Endothelial cell of umbilical vein (primary cell): ENCODE data around the gene TXNL4A. TPM values are rescaled to one million over a fixed set of nuclear protein-coding genes. Genes with fewer than 3 reads are reported as not detected.
"Not testable (repeated sequence)": the region's sequence is repeated elsewhere in the genome, so short reads cannot be mapped to it uniquely, and the experiment has no call there.

Experiments
- BruUV-seq: library from RNA; stranded (reverse); fragments of 400-500 nt; replicated peaks from 2 replicates; lab custom pipeline; 2021; lab: Mats Ljungman, UMichigan
- CTCF ChIA-PET: fragments of 300-600, 350-600 bp; sonication (Branson Sonifier 250); formaldehyde crosslinking; loops from one replicate; lab custom pipeline; 2021; ENCODE audit warnings: antibody characterized with exemption, inconsistent platforms; lab: Charles Lee
- POLR2A ChIA-PET: fragments of 300-600, 350-600 bp; sonication (Branson Sonifier 250); formaldehyde crosslinking; loops from one replicate; lab custom pipeline; 2021; ENCODE audit warnings: antibody characterized with exemption, inconsistent platforms; lab: Charles Lee
- DNase-seq: peaks from one replicate; pipeline ENCODE4 v3.0.0-alpha.2; 2011; ENCODE audit warnings: low read depth, low spot score
- FAIRE-seq: peaks from 2 replicates; lab custom pipeline; 2011; peaks lifted over from hg19 to GRCh38; lab: Jason Lieb, UNC
- H2AFZ ChIP-seq: 2 replicates; pipeline ENCODE4 v1.6.0; 2012; ENCODE audit warnings: low read depth, low read length, control low read depth, inconsistent platforms
- H3K27ac ChIP-seq: 2 replicates; pipeline ENCODE4 v1.5.1; 2011; ENCODE audit warnings: low read depth, mild to moderate bottlenecking, control low read depth, low read length, moderate library complexity; ENCODE audit not compliant: insufficient read depth
- H3K27me3 ChIP-seq, 2 experiments: 2 replicates each; pipeline versions ENCODE4 v1.6.0 to v1.6.1; 2011; ENCODE audit warnings: low read length in 2 of 2, mixed read lengths in 1 of 2; ENCODE audit not compliant: control insufficient read depth in 2 of 2, insufficient read depth in 2 of 2
- H3K36me3 ChIP-seq, 2 experiments: 2 replicates in 1 of 2; 3 replicates in 1 of 2; pipeline ENCODE4 v1.5.1; 2011; ENCODE audit warnings: low read length in 2 of 2, mild to moderate bottlenecking in 1 of 2, moderate library complexity in 1 of 2; ENCODE audit not compliant: control insufficient read depth in 2 of 2, insufficient read depth in 2 of 2; ENCODE audit errors: extremely low read depth in 1 of 2
- H3K4me1 ChIP-seq: 3 replicates; pipeline ENCODE4 v1.5.1; 2011; ENCODE audit warnings: mild to moderate bottlenecking, low read length; ENCODE audit not compliant: control insufficient read depth, insufficient read depth; ENCODE audit errors: extremely low read depth
- H3K4me2 ChIP-seq: 2 replicates; pipeline ENCODE4 v1.6.1; 2011; ENCODE audit warnings: low read length, control low read depth, mixed read lengths; ENCODE audit not compliant: insufficient read depth
- H3K4me3 ChIP-seq, 3 experiments: fragments of 200-600 bp in 1 of 3; sonication (generic), shearing (Covaris generic) in 1 of 3; replicated peaks in 1 of 3; 2 replicates each; pipeline ENCODE4 v1.5.1; 2011 to 2016; ENCODE audit warnings: control low read depth in 3 of 3, low read length in 3 of 3, mild to moderate bottlenecking in 2 of 3, inconsistent platforms in 1 of 3, low read depth in 1 of 3, moderate library complexity in 1 of 3; ENCODE audit not compliant: insufficient read depth in 1 of 3
- H3K79me2 ChIP-seq: 2 replicates; pipeline ENCODE4 v1.6.0; 2012; ENCODE audit warnings: low read length, inconsistent platforms; ENCODE audit not compliant: control insufficient read depth, insufficient read depth
- H3K9ac ChIP-seq: replicated peaks from 2 replicates; pipeline ENCODE3; 2011; ENCODE audit warnings: low read length, control low read depth; ENCODE audit not compliant: insufficient read depth; ENCODE audit errors: extremely low read depth
- H3K9me1 ChIP-seq: replicated peaks from 3 replicates; pipeline ENCODE4 v1.6.0; 2011; ENCODE audit warnings: mild to moderate bottlenecking, low read length; ENCODE audit not compliant: control insufficient read depth, insufficient read depth; ENCODE audit errors: extremely low read depth
- H3K9me3 ChIP-seq: replicated peaks from 2 replicates; pipeline ENCODE4 v1.5.1; 2012; ENCODE audit warnings: low read length, inconsistent platforms; ENCODE audit not compliant: control insufficient read depth, insufficient read depth
- H4K20me1 ChIP-seq: replicated peaks from 2 replicates; pipeline ENCODE3; 2011; ENCODE audit warnings: mild to moderate bottlenecking, low read length; ENCODE audit not compliant: control insufficient read depth, insufficient read depth; ENCODE audit errors: extremely low read depth
- CTCF ChIP-seq, 2 donors: IDR thresholded peaks; 1 replicate in 1 of 2; 2 replicates in 1 of 2; pipeline ENCODE4 v1.5.1; 2011; ENCODE audit warnings: low read length in 2 of 2, mild to moderate bottlenecking in 2 of 2, moderate library complexity in 2 of 2, control low read depth in 1 of 2, inconsistent platforms in 1 of 2, low read depth in 1 of 2; ENCODE audit not compliant: insufficient read depth in 1 of 2; ENCODE audit errors: extremely low read depth in 1 of 2
- EZH2 ChIP-seq: IDR thresholded peaks from 2 replicates; pipeline ENCODE4 v1.6.1; 2012; ENCODE audit warnings: borderline replicate concordance, low read depth, mild to moderate bottlenecking, moderate library complexity, low read length, inconsistent platforms; ENCODE audit not compliant: severe bottlenecking
- FOS ChIP-seq: IDR thresholded peaks from 2 replicates; pipeline ENCODE4 v1.6.1; 2011; ENCODE audit warnings: mild to moderate bottlenecking, low read length, moderate library complexity, borderline replicate concordance; ENCODE audit not compliant: insufficient read depth
- GATA2 ChIP-seq: IDR thresholded peaks from 2 replicates; pipeline ENCODE4 v1.7.0; 2011; ENCODE audit warnings: low read depth, mild to moderate bottlenecking, moderate library complexity, mixed read lengths, low read length; ENCODE audit not compliant: insufficient read length, insufficient read depth
- JUN ChIP-seq: IDR thresholded peaks from 2 replicates; pipeline ENCODE4 v1.6.1; 2011; ENCODE audit warnings: borderline replicate concordance, low read depth; ENCODE audit not compliant: insufficient read length, insufficient read depth
- MYC ChIP-seq: IDR thresholded peaks from one replicate; pipeline ENCODE4 v1.6.1; 2011; ENCODE audit warnings: mild to moderate bottlenecking, low read depth, low read length
- POLR2A ChIP-seq: IDR thresholded peaks from 2 replicates; pipeline ENCODE4 v1.6.1; 2012; ENCODE audit warnings: low read depth, mild to moderate bottlenecking, control low read depth, low read length
- POLR2AphosphoS5 ChIP-seq: IDR thresholded peaks from 2 replicates; pipeline ENCODE4 v1.6.1; 2012; ENCODE audit warnings: low read depth, mild to moderate bottlenecking, control low read depth, low read length, moderate library complexity; ENCODE audit not compliant: insufficient read depth
- dilution Hi-C: fragments of 300-500 bp; cut with MboI; formaldehyde crosslinking; loops from one replicate; pipeline ENCODE4 v1.15.0; 2019; ENCODE audit warnings: low sequenced_read_pairs; ENCODE audit not compliant: extremely low pct_ligation_motif_present
- intact Hi-C: fragments of 100-400 bp; cut with micrococcal nuclease; formaldehyde crosslinking; loops from one replicate; pipeline ENCODE4 v1.10.0; 2022
- polyA plus RNA-seq, 4 experiments: library from polyadenylated mRNA; depleted of rRNA in 3 of 4; stranded (reverse) in 3 of 4; unstranded in 1 of 4; fragments of >200 nt; gene quantifications; 2 replicates each; pipeline versions ENCODE4 v1.2.1 to v1.2.3, GENCODE V29; 2011 to 2012; ENCODE audit warnings: missing spikeins in 1 of 4
- total RNA-seq: library from RNA; stranded (reverse); gene quantifications from 2 replicates; pipeline ENCODE4 v1.2.3, GENCODE V29; 2021
- TF ChIP-seq, protein P1 (sequence below): IDR thresholded peaks from 2 replicates; pipeline ENCODE4 v1.6.1; 2011; ENCODE audit not compliant: insufficient read depth, insufficient read length

TXNL4A gene
- total and polyA plus RNA-seq, 2 donors (not counting 3 experiments of a cell fraction or from before 2014, with no cell fraction given), result 148 to 172 TPM

GRCh38 chr18:80029690-80030089 lies 41.3 kb upstream of the TXNL4A start:
- no peaks in the 10 kb centered on the region for H4K20me1 ChIP-seq
- no peak overlapping the region for H2AFZ ChIP-seq
- dilution Hi-C loops, result no loop called here
- no peaks in the 10 kb centered on the region for H3K9me3 ChIP-seq
- no peak overlapping the region for H3K9ac ChIP-seq
- CTCF ChIA-PET, result no interaction called here
- H3K27ac ChIP-seq, result no peak overlapping the region
- BruUV-seq, result no TSS peak
- no peaks in the 10 kb centered on the region for H3K79me2 ChIP-seq
- POLR2A ChIA-PET, result no interaction called here
- DNase-seq (no peak), FAIRE-seq (no peak)
- no peaks in the 10 kb centered on the region for H3K36me3 ChIP-seq
- TF ChIP-seq, protein P1, sequence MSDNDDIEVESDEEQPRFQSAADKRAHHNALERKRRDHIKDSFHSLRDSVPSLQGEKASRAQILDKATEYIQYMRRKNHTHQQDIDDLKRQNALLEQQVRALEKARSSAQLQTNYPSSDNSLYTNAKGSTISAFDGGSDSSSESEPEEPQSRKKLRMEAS, result no peak
- TF ChIP-seq GATA2 (no peak), FOS (no peak), POLR2A (no peak), JUN (no peak), CTCF (IDR thresholded peaks at IDR 0.05; ENCODE audit: extremely low read depth in 1 of 2, insufficient read depth in 1 of 2, low read depth in 1 of 2, low read length in 2 of 2) (no peak), EZH2 (no peak), POLR2AphosphoS5 (no peak), MYC (no peak)
- no peak overlapping the region for H3K4me2 ChIP-seq
- no peaks in the 10 kb centered on the region for H3K4me1 ChIP-seq
- intact Hi-C loops, result loop anchor here (5.0 to 10.0 kb wide), 2 partner anchors 128 to 645 kb away; no protein-coding TSS in a partner anchor
- H3K4me3 ChIP-seq, result no peak overlapping the region
- H3K9me1 ChIP-seq, result no peaks in the 10 kb centered on the region
- no peaks in the 10 kb centered on the region for H3K27me3 ChIP-seq

DNA sequence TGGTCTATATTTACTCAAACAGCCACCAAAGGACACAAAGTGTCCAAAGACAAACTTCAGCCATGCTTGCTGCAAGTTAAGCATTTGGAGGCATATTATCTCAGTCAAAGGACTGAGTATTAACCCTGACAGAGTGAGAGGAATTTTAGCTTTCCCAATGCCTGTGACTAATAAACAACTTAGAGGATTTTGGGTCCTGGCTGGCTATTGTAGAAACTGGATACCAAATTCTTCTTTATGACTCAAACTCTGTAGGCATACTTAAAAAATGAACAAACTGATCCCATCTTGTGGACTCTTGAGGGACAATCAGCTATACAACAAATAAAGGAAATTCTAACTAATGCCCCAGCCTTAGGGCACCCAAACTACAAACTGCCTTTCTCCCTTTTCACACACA lies 39.4 kb upstream of the TXNL4A start:
- H3K9ac ChIP-seq, H3K36me3 ChIP-seq, POLR2A ChIA-PET, CTCF ChIA-PET, dilution Hi-C loops, H3K27me3 ChIP-seq, H3K9me1 ChIP-seq, H3K27ac ChIP-seq, H3K9me3 ChIP-seq, H2AFZ ChIP-seq, H3K79me2 ChIP-seq, H3K4me2 ChIP-seq, BruUV-seq, DNase-seq, H3K4me3 ChIP-seq, H4K20me1 ChIP-seq, intact Hi-C loops, H3K4me1 ChIP-seq: not testable (repeated sequence)
- peak; percentile 62 for FAIRE-seq
